GM23248 (cell line): ENCODE results near the gene FAM234A.

Experiments
- EZH2 ChIP-seq: fragments of 200-600 bp; sonication (generic); IDR thresholded peaks from 2 replicates; pipeline ENCODE4 v1.6.1; 2018; ENCODE audit warnings: antibody characterized with exemption, mild to moderate bottlenecking; ENCODE audit not compliant: insufficient read depth, poor library complexity, severe bottlenecking
- EZH2phosphoT487 ChIP-seq: fragments of 200-600 bp; sonication (generic); IDR thresholded peaks from 2 replicates; pipeline ENCODE4 v1.6.1; 2018; ENCODE audit warnings: antibody characterized with exemption, moderate library complexity, mild to moderate bottlenecking, low read depth; ENCODE audit not compliant: insufficient read depth

DNA sequence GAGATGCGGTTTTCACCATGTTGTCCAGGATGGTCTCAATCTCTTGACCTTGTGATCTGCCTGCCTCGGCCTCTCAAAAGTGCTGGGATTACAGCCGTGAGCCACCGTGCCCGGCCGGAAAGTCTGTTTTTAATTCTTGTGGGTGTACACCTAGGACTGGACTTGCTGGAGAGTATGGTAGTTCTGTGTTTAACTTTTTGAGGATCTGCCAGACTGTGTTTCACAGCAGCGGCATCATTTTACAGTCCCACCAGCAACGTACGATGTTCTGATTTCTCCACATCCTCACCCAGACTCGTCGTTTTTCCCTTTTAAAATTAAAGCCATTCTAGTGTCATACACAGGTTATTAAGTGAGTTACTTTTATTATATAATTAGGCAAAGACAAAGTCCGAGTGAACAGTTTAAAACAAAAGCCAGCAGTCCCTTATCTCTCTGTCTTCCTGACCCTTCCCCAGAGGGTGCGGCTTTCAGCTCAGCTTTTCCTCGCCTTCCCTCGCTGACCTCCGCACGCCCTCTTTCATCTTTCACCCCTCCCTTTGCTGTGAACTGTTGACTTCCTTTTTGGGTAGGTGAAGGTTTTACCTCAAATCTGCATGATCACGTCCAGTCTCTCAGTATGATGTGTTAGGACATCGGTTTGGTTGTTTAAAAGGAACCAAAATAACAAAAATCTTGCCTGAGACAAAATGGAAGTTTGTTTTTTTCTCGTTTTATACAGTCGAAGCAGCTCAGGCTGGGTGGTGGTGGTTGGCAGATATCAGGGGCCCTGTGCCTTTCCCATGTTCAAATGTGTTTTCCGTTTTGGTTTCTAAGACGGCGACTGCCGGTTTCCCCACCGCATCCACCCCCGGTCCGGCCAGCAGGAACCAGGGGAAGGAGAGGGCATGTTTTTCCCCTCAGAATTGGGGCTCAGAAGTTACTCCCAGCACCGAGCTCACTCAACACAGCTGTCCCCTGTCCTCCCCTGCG is 18.0 kb downstream of the FAM234A start:
- TF ChIP-seq EZH2 (no peak), EZH2phosphoT487 (no peak)
